ENCODE measurements around the gene CERS6.
"Not testable (repeated sequence)": the region's sequence is repeated elsewhere in the genome, so short reads cannot be mapped to it uniquely, and the experiment has no call there.

Gene CERS6

DNA sequence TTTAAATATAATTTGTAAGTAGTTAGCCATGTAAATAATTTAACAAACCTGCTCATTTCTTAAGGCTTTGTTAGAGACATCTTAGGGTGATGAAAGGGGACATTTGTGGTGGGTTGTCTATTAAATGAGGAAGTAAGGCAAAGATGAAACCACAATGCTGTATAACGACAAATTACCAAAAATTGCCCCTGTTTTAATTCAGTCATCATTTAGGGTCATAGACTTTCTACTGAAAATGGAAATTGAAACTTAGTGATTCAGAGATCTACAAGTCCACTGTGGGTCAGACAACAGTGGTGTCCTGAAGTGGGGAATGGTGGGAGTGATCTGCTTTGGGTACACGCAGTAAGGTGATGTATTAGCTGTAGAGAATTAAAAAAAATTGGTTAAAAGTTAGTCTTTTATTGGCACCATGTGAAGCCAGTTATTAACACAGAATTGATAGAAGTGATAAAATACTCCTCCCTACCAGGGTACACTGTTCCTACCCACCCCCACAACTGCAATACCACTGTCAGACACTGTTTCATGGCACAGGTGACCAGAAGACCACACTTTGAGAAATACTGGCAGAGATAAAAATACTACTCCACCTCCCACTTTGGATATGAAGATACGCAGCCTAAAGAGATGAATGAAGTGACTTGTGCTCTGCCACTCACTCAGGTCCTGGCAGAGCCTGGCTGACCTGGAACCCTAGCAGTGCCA lies 13.4 kb downstream of the CERS6 start:
- no peak for DNase-seq

DNA sequence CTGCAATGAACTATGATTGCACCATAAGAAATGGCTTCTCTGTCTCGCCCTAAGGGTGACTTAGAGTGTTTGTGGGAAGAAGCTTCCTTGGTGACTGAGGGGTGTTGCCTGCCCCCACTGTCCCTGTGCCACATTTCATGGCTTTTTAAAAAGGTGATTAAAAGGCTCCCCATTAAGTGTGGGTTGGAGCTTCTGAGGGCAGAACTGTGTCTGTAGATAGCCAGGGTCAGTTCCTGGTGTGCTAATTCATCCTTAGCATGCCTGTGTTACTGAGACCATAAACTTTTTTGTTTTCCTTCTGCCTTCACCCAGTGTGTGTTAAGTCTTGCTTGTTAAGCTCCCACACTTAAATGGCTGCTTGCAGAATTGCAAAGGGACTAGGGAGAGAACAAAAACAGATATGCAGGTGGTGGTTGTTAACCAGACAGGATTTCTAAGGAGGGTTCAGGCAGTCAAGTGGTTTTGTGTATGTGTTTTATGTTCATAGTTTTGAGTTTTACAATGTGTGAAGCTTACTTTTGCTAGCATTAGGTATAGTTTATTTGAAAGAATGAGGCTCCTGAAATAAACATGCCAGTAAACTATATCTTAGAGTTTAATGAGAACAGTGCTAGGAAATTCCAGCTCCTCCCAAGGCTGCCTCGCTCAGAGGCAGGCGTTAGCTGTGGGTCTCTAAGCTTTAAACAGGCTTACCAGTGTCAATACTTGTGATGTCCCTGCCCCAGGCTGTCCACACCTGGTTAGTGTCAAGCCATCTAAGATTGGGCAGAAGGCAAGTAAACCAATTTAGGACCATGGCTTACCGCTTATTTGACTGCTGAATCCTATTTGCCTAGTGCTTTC lies 14.5 kb downstream of the CERS6 start:
- DNase-seq: no peak

DNA sequence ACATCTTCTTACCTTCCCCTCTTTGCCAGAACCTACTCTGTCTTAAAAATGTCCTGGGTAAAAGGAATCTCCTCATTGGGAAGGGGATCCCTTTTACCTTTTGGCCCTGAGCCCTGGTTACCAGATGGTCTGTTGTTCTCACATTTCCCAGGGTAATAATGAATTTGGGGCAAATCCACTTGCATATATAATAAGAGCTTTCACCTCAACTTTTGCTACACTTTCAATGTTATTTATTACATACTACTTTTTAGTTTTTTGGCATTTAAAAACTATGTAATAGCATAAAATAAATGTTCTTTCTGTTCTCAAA lies 15.0 kb downstream of the CERS6 start:
- DNase-seq: no peak

DNA sequence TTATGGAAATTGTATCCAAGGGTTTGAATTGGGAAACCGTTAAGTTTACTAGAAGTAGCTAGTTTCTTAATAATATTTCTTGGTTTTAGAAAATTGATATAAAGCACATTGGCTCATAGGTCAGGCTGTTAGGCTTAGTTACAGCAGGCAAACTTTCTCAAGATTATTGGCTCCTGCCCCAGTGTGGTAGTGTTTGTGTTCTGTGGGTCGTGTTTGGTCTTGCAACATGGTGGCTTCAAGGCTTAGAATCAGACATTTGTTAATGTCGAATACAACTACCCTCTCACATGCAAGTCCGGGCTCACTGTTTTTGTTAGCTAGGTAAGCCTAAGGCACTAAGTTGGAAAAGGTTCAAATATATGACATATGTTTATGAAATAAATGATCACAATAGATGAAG lies 19.6 kb downstream of the CERS6 start:
- DNase-seq: no peak

DNA sequence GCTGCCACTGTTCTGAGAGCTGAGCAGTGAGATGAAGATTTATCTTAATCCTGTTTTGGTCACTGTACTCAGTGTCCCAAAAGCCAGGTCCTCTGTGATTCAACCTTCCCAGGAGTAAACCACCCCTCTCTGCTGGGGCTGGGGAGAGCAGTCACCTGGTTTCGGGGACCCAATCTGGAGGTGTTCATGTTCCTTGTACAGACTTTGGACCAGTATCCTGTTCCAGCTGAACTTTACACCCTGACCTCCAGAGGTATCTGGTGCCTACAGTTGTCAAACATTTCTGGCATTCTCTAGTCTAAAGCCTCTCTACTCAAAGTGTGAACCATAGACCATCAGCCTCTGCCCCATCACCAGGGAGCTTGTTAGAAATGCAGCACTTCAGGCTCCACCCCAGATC lies 22.1 kb downstream of the CERS6 start:
- no peak for DNase-seq

DNA sequence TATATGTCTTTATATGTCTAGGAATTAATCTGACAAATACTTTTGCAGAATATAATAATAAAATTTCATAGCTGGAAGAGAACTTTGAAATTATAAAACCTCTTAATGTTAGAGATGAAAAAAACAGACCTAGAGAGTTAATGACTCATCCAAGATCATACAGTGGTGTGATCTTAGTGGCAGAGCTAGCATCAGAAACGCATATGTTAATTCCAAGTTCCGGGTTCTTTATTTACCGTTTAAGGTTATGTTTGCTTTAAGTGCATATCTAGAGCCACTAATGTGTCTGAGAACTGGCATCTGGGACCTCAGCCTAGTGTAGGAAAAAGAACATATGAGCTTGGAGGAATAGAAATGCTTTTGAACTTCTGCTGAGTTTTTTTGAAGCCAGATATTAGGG lies 24.3 kb downstream of the CERS6 start:
- DNase-seq: no peak

DNA sequence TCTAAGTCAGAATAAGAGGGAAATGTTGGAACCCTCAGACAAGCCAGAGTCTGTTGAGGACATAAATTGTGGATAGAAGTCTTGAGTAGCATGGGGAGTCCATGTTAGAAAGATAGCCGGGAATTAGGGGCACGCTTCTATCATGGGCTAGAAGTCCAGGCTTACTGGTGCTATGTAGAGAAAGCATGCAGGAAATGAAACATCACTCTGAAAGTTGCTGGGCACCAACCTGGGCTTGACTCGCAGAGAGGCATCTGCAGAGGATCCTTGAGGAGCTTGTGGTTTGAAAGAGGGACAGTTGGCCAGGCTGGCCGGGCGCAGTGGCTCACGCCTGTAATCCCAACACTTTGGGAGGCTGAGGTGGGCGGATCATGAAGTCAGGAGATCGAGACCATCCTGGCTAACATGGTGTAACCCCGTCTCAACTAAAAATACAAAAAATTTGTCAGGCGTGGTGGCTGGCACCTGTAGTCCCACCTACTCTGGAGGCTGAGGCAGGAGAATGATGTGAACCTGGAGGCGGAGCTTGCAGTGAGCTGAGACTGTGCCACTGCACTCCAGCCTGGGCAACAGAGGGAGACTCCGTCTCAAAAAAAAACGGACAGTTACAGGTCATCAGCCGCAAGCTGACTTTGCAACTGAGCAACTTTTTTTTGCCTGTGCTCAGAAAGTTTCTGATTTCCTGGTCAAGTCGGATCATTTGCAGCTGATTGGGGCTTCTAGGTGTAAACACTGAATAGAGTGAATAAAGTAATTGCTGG lies 24.9 kb downstream of the CERS6 start:
- DNase-seq: no peak

DNA sequence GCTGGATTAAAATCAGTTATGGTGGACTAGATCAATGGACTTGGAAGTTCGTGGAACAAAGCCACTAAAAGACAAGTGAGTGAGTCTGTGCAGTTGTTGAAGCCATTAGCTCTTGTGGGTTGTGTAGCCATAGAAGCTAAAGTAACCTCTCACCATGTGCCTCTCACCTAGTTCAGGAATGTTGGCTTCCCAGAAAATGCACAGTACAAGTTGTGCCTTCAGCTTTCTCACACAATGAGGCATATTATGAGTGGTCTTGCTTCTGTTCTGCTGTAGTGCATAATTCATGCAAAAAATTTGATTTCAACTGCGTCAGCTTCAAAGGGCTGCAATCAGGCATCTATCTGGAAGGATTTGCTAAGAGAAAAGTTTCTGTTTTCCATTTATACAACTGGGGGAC lies 26.2 kb downstream of the CERS6 start:
- DNase-seq: no peak

DNA sequence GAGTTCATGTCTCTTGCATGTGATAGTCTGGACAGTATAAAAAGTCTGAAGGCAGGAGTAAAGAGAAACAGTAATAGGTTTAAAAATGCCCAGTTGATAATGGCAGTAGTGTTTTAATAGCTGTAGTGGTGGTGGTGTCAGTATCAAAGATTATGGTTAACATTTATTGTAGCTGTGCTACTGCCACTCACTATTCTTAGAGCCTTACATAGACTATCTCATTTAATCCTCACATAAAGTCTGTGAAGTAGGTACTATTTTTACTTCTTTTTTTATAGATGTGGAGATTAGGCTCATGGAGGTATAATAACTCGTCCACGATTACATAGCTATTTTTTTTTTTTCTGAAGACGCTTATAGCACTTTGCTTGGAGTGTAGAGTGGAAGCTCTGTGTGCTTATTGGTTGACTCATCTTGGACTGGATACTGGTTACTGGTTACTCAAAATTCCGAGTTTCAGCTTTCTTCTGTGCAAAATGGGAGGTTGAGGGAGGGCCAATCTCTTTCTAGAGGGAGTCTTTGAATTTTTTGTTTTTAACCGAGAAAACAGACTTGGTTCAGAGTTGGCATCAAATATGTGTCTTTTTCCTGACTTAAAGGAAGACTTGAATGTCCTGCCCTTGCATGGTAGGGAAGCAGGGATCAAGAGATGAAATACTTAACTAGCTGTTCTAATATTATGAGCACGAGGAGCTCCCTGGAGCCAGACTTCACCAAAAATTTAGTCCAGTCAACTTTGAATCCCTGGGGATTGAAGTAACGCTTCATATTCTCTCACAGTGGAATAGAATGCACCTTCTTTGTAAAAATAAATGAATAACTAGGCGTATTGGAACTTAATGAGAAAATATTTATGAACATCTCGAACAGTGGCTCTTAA lies 27.1 kb downstream of the CERS6 start:
- DNase-seq: no peak

DNA sequence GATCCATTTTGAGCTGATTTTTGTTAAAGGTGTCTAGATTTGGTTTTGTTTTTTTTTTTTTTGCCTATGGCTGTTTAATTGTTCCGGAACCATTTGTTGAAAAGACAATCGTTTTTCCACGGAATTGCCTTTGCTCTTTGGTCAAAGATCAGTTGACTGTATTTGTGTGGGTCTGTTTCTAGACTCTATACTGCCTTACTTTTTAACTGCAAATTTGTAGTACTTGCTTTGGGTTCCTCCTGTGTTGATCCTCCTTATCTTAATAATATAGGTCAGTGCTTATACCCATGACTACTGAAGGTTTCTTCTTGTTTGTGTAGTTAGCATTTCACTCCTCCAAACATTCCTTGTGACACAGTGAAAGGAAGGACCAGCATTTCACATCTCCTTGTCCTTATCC lies 30.4 kb downstream of the CERS6 start:
- no peak for DNase-seq

DNA sequence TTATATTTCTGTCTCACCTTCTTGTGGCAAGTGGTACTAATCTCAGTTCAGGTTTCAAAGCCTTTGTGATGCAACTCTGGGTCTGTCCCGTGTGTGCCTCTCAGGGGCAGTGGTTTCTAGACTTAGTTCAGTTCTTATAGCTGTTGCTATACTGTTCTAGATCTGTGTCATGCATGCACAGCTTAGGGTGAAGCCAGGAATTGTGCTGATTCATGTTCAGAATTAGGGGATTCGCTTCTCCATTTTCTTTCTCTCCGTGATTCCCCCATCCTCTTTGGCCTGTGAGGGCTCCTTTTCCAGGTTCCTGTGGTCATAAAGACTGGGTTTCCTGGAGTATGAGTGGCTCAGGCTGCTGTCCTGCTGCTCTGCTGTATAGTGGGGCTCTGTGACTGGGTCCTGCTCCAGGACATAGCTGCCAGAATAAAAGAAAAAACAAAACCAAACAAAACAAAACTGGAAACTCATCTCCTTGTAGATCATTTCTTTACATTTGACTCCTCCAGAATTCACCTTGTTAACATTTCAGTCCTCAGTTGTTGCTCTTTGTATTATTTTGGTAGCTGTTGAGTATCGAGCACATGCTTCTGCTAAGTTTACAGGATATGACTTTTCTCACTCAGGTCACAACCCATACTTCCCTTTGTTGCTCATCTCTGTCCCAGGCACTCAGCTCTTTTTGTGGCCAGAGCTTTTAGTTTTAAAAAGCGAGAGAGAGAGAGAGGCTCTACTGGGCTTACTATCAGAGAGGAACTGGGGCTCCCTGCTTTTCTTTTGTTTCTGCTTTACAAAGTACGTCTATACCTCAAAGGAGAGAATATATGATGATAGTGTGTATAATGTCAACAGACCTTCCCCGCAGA lies 34.2 kb downstream of the CERS6 start:
- no peak for DNase-seq

DNA sequence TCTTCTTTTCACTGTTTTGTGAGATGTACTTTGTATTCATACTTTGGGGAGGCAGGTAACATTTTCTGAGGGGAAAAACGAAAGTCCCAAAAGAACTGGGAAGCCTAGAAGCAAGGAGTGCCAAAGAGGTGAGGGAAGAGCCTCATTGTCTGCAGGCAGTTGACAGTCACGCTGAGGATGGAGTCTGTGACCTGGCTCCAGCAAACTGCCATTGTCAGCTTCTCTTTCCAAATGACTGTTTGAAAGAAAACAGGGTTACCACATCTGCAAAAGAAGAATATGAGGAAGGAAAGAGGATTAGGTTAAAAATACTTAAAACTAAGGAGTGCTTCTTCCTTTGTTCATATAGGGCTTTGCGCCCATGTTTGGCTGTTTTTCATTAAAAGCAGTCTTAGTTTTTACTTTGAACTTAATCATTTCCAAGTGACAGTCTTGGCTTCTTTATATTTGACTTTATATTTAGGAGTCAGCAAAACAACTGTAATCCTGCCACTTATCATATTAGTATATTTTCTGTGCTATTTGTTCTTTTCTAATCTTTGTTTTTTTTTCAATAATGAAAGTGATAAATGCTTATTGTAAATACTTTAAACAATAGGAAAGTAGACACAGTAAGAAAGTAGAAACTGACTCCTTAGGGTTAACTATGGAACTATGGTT lies 35.0 kb downstream of the CERS6 start:
- no peak for DNase-seq

DNA sequence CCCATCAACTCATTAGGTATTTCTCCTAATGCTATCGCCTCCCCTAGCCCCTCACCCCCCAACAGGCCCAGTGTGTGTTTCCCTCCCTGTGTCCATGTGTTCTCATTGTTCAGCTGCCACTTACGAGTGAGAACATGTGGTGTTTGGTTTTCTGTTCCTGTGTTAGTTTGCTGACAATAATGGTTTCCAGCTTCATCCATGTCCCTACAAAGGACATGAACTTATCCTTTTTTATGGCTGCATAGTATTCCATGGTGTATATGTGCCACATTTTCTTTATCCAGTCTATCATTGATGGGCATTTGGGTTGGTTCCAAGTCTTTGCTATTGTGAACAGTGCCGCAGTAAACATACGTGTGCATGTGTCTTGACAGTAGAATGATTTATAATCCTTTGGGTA lies 35.7 kb downstream of the CERS6 start:
- not testable (repeated sequence) for DNase-seq

DNA sequence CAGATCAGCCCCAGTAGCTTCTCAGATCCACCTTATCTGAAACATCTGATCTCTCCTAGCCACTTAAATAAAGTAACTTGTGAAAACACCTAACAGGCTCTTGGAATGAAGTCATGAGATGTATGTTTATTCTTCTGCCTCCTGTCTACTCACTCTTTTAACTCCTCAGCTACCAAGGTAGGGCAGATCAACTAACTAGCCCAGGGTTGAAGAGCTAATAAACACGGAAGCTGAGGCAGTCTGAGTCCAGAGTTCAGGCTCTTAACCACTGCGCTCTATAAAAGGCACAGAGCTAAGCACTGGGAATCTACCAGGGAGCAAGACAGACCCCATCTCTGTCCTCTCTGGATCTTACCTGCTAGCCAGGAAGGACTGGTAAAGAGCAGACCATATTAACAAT lies 37.1 kb downstream of the CERS6 start:
- DNase-seq: not testable (repeated sequence)

DNA sequence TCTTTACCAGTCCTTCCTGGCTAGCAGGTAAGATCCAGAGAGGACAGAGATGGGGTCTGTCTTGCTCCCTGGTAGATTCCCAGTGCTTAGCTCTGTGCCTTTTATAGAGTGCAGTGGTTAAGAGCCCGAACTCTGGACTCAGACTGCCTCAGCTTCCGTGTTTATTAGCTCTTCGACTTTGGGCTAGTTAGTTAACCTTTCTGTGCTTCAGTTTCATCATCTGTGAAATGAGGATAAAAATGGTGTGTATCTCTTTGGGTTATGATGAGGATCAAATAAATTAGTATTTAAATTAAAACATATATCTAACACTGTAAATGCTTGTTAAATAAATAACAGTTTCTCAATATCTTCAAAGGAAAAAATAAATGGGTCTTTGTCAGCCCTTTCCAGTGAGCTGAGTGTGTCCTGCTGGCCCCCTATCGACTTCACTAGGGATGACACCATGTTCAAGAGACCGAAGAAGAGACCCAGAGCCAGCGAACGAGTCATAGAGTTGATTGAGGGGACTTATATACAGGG lies 38.2 kb downstream of the CERS6 start:
- no peak for DNase-seq

DNA sequence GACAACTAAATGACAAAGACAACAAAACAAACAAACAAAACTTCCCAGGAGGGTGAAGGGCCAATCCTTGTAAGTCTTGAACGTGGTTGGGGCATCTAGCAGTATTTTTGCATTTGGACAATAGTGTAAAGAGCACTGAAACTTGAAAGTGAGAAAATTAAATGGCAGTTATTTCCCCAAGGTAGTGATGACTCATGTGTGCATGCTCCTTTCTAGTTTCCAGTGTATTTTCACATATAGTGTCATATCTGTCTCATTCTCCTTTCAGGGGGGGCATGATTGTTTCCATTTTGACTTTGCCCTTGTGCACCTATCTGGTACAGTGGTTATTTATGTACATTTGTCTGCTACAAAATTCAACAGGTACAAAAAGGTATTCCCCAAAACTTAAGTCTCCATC lies 39.5 kb downstream of the CERS6 start:
- DNase-seq: no peak

DNA sequence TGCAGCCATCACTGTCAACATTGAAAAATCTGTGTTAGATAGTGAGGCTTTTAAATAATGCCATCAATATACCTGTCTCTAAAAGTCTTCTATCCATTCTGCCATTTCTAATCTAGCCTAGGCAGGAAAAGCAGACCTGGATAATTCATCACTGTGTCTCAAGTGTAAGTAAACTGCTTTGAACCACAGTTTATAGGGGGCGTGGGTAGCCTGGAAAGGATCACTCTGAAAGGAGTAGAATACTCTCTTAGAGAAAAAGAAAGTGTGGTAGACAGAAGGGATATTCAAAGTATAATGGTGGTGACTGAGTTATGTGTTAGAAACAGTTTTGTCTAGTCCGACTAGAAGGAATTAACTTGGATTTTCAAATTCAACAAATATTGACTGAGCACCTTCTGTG lies 40.8 kb downstream of the CERS6 start:
- no peak for DNase-seq

DNA sequence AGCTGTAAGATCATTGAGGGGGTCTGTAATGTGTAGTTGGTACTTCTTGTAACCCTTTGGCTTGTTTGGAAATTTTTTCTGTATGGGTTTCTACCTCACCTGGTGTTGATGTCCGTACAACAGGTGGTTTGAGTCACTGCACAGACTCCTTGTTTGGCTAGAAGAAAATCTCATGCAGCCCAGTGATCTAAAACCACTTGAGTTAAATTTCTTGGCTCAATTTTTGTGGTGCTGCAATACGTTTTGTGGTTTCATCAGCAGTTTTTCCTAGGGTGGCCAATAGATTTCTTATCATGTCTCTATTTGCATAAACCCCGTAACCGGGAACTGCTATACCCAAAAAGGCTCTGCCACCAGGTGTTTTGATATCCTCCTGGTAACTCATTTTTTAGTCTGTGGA lies 43.4 kb downstream of the CERS6 start:
- no peak for DNase-seq

DNA sequence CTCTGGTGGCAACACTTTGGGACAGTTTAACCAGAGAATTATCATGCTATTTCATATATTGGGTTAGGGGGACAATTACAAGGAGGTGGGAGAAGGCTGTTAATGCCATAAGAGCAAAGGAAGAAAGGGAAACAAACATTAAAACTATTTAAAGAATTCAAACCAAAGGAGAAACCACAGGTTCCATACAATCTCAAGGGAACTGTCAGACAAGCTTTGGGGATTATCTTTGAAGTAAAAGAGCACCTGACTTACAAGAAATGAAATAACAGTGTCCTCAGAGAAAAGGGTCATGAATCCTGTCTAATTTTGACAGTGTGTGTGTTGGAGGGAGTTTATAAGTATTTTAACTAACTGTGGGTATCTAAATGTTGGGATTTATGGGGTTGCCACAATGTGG lies 44.4 kb downstream of the CERS6 start:
- no peak for DNase-seq

DNA sequence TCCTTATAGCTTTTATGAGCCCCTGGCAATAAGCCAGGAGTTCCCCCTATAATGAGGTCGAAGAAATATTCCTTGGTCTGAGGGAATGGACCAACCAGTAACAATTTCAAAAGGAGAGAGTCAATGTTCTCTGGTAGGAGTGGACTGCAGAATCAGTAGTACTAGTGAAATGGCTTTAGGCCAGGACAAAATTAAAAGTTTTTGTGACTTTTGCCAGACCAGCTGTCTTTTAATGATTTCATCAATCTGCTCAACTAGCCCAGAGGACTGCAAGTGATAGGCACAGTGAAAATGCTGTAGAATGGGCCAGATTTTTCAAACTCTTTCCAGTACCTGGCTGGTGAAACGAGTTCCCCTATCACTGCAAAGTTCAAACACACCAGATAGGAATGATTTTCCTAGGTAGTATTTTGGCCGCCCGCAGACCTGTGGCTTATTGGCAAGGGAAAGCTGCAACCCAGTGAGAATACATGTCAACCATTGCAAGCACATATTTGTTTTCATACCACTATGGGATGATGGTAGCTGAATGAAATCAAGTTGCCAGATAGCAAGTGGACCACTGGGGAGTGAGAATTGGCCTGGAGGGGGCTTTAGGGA lies 45.5 kb downstream of the CERS6 start:
- no peak for DNase-seq

DNA sequence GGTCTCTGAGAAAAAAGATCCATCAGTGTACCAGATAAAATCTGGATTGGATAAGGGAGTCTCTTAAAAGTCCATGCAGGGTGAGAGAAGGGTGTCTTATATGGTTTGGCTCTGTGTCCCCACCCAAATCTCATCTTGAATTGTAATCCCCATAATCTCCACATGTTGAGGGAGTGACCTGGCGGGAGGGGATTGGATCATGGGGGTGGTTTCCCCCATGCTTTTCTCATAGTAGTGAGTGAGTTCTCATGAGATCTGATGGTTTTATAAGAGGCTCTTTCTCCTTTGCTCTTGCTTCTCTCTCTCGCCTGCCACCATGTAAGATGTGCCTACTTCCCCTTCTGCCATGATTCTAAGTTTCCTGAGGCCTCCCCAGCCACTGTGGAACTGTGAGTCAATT lies 46.8 kb downstream of the CERS6 start:
- not testable (repeated sequence) for DNase-seq

Measured in NCI-H2029 (cell line).